ENCODE measurements around the gene FAM184A. TPM values are rescaled to one million over a fixed set of nuclear protein-coding genes. Genes with fewer than 3 reads are reported as not detected.
A peak's percentile ranks its signal among the peaks of the same experiment; 100 is the strongest.

The FAM184A gene, protein sequence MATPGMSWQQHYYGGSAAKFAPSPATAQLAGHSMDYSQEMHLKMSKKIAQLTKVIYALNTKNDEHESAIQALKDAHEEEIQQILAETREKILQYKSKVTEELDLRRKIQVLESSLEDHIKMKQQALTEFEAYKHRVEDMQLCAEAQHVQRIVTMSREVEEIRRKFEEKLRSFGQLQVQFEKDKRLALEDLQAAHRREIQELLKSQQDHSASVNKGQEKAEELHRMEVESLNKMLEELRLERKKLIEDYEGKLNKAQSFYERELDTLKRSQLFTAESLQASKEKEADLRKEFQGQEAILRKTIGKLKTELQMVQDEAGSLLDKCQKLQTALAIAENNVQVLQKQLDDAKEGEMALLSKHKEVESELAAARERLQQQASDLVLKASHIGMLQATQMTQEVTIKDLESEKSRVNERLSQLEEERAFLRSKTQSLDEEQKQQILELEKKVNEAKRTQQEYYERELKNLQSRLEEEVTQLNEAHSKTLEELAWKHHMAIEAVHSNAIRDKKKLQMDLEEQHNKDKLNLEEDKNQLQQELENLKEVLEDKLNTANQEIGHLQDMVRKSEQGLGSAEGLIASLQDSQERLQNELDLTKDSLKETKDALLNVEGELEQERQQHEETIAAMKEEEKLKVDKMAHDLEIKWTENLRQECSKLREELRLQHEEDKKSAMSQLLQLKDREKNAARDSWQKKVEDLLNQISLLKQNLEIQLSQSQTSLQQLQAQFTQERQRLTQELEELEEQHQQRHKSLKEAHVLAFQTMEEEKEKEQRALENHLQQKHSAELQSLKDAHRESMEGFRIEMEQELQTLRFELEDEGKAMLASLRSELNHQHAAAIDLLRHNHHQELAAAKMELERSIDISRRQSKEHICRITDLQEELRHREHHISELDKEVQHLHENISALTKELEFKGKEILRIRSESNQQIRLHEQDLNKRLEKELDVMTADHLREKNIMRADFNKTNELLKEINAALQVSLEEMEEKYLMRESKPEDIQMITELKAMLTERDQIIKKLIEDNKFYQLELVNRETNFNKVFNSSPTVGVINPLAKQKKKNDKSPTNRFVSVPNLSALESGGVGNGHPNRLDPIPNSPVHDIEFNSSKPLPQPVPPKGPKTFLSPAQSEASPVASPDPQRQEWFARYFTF
- 9.8 and 24.8 TPM in 2 replicates for total RNA-seq (ENCODE audit: low replicate concordance)

DNA sequence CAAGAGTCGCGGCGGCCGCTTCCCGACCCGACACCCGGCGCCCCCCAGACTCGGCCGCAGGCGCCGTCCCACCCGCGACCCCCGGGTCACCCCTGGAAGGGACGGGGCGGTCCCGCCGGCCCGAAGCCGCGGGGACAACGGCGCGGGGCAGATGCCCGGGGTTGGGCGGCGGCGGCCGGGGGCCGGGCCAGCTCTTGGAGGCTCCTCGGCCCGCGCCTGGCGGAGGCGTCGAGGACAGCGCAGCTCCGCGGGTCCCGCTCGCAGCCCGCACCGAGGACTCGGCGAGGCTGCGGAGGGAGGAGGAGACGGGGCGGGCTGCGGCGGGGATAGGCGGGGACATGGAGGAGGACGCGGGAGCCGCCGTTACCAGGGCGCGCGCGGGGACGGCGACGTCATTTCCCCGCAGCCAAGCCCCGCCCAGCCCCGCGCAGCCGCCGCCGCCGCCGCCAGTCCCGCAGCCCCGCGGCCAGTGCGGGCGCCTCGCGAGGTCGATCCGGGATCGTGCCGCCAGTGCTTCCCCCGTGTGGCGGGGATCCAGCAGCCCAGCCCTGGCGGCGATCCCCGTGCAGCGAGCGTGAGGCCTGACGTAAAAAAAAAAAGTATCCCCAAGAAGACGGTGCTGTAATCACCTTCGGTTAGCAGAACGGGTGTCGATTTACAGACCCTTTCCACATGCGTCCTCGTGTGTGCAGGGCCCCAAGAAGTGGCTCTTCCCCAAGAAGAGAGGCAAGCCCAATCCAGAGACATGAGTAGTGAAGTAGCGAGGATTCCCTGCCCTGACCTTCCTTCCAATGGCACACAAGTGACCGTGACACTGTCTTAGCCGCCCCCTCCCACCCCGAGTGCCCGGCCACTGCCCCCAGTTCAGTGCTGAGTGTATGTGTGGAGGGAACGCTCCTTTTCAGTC is at the start of gene FAM184A:
Gene FAM184A, minus strand, starts transcription at position 289 of the 907 bp plus-strand sequence. CDS start 365 bp downstream, outside the sequence.
- Mint-ChIP-seq H3K4me1 (peaks cover 24% of the 10 kb centered on the region), H3K27ac (peak within 1 kb of the TSS; percentile 94), H3K4me3 (peak within 1 kb of the TSS; percentile 97), H3K27me3 (ENCODE audit: insufficient read depth, low read depth) (peaks cover 14% of the 10 kb centered on the region), H3K9me3 (peaks cover 16% of the 10 kb centered on the region), H3K36me3 (peaks cover 6% of the 10 kb centered on the region)
- TF ChIP-seq EZH2phosphoT487 (IDR thresholded peaks at IDR 0.05) (peak; percentile 49), EZH2 (IDR thresholded peaks at IDR 0.05) (peak; percentile 48)
- TF ChIP-seq, protein P1, sequence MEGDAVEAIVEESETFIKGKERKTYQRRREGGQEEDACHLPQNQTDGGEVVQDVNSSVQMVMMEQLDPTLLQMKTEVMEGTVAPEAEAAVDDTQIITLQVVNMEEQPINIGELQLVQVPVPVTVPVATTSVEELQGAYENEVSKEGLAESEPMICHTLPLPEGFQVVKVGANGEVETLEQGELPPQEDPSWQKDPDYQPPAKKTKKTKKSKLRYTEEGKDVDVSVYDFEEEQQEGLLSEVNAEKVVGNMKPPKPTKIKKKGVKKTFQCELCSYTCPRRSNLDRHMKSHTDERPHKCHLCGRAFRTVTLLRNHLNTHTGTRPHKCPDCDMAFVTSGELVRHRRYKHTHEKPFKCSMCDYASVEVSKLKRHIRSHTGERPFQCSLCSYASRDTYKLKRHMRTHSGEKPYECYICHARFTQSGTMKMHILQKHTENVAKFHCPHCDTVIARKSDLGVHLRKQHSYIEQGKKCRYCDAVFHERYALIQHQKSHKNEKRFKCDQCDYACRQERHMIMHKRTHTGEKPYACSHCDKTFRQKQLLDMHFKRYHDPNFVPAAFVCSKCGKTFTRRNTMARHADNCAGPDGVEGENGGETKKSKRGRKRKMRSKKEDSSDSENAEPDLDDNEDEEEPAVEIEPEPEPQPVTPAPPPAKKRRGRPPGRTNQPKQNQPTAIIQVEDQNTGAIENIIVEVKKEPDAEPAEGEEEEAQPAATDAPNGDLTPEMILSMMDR (IDR thresholded peaks at IDR 0.05): peak; percentile 60
- H3K36me3 ChIP-seq: no peaks in the 10 kb centered on the region
- H3K4me2 ChIP-seq: peak within 1 kb of the TSS; percentile 84
- H3K9me3 ChIP-seq (ENCODE audit: low read depth): peaks cover 4% of the 10 kb centered on the region
- H3F3A ChIP-seq (ENCODE audit: low read depth): peaks cover 4% of the 10 kb centered on the region
- H2AFZ ChIP-seq (replicated peaks): peak within 1 kb of the TSS; percentile 97
- peak within 1 kb of the TSS; percentile 89 for H3K4me3 ChIP-seq
- peaks cover 7% of the 10 kb centered on the region for H3K4me1 ChIP-seq
- H3K27ac ChIP-seq: no peak within 1 kb of the TSS
- H3K27me3 ChIP-seq: peaks cover 47% of the 10 kb centered on the region
- no peaks in the 10 kb centered on the region for H3K79me2 ChIP-seq (ENCODE audit: low read depth)
- DNase-seq (ENCODE audit: low spot score): peak; percentile 89
- H3K9ac ChIP-seq: peak within 1 kb of the TSS; percentile 32
- peaks cover 6% of the 10 kb centered on the region for H4K20me1 ChIP-seq (ENCODE audit: low read depth)

DNA sequence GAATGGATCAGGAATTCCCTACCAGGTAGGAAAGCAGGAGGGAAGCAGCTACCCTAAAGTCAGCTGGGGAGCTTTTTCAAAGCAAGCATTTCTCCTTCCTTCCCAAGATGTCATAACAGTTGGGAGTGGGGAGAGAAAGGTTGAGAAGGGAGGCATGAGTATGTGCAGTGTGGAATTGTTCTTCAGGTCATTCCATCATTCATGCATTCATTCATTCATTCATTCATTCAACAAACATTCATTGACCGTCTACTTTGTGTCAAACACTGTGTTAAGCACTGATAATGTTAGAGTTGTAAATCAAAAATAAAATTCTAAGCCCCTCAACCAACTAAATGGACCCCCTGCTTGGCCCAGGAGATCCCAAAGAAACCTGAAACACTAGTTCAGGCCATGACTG is 49.2 kb upstream of the FAM184A start:
- Mint-ChIP-seq H3K9me3 (peaks cover 5% of the 10 kb centered on the region), H3K4me1 (peaks cover 3% of the 10 kb centered on the region), H3K27ac (no peak overlapping the region), H3K27me3 (ENCODE audit: insufficient read depth, low read depth) (no peaks in the 10 kb centered on the region), H3K36me3 (no peaks in the 10 kb centered on the region), H3K4me3 (no peak overlapping the region)
- DNase-seq (ENCODE audit: low spot score): no peak
- H3K4me2 ChIP-seq: no peak overlapping the region
- no peak overlapping the region for H3K4me3 ChIP-seq
- no peaks in the 10 kb centered on the region for H3K27me3 ChIP-seq
- H3K27ac ChIP-seq: no peak overlapping the region
- no peaks in the 10 kb centered on the region for H3K36me3 ChIP-seq
- no peak overlapping the region for H3K9ac ChIP-seq
- TF ChIP-seq EZH2 (IDR thresholded peaks at IDR 0.05) (no peak), EZH2phosphoT487 (IDR thresholded peaks at IDR 0.05) (no peak)
- TF ChIP-seq, protein P1 (IDR thresholded peaks at IDR 0.05): no peak
- H3F3A ChIP-seq (ENCODE audit: low read depth): no peaks in the 10 kb centered on the region
- H3K9me3 ChIP-seq (ENCODE audit: low read depth): no peaks in the 10 kb centered on the region
- H3K79me2 ChIP-seq (ENCODE audit: low read depth): no peaks in the 10 kb centered on the region
- H3K4me1 ChIP-seq: no peaks in the 10 kb centered on the region
- H2AFZ ChIP-seq (replicated peaks): no peak overlapping the region
- no peaks in the 10 kb centered on the region for H4K20me1 ChIP-seq (ENCODE audit: low read depth)

DNA sequence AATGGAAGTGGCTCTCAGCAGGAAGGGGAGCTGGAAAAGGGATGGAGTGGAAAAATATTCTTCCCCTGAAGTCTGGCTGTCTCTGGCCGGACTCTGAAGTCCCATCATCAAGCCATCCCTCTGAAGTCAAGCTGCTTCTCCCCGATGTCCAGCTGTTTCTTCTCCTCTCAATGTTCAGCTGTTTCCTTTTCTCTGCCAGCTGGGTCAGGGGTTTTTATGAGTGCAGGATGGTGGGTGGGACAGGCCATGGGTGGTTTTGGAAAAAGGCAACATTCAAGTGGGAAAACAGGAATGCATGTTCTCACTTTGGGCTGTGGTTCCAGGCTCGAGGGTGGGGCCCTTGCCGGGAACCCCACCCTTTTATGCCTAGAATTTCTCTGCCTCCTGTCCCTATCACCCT is 48.4 kb upstream of the FAM184A start:
- no peak overlapping the region for H3K4me3 Mint-ChIP-seq
- H3K9me3 Mint-ChIP-seq: peaks cover 5% of the 10 kb centered on the region
- Histone ChIP-seq H4K20me1 (ENCODE audit: low read depth) (no peaks in the 10 kb centered on the region), H3F3A (ENCODE audit: low read depth) (no peaks in the 10 kb centered on the region), H3K9me3 (ENCODE audit: low read depth) (no peaks in the 10 kb centered on the region), H2AFZ (replicated peaks) (no peak overlapping the region), H3K4me3 (no peak overlapping the region), H3K9ac (no peak overlapping the region), H3K4me2 (no peak overlapping the region), H3K4me1 (no peaks in the 10 kb centered on the region), H3K27ac (no peak overlapping the region), H3K27me3 (no peaks in the 10 kb centered on the region), H3K36me3 (no peaks in the 10 kb centered on the region), H3K79me2 (ENCODE audit: low read depth) (no peaks in the 10 kb centered on the region)
- H3K27me3 Mint-ChIP-seq (ENCODE audit: insufficient read depth, low read depth): no peaks in the 10 kb centered on the region
- TF ChIP-seq EZH2phosphoT487 (IDR thresholded peaks at IDR 0.05): no peak
- TF ChIP-seq EZH2 (IDR thresholded peaks at IDR 0.05): no peak
- TF ChIP-seq, protein P1 (IDR thresholded peaks at IDR 0.05): no peak
- peaks cover 7% of the 10 kb centered on the region for H3K4me1 Mint-ChIP-seq
- no peaks in the 10 kb centered on the region for H3K36me3 Mint-ChIP-seq
- no peak overlapping the region for H3K27ac Mint-ChIP-seq
- no peak for DNase-seq (ENCODE audit: low spot score)

All from neural progenitor cell (in vitro differentiated cells).